Fibroblast of lung (primary cell): ENCODE results near the gene CCIN.

Source experiments
- CTCF ChIP-seq, 2 donors: IDR thresholded peaks in 1 of 2; conservative IDR thresholded peaks in 1 of 2; 1 replicate in 1 of 2; 2 replicates in 1 of 2; pipeline ENCODE4 v1.5.1; 2011 to 2012; ENCODE audit warnings: low read length in 2 of 2, control low read depth in 1 of 2, inconsistent platforms in 1 of 2, low read depth in 1 of 2, mild to moderate bottlenecking in 1 of 2
- EZH2 ChIP-seq: IDR thresholded peaks from 2 replicates; pipeline ENCODE4 v1.5.1; 2012; ENCODE audit warnings: low read length, control low read depth, mild to moderate bottlenecking; ENCODE audit errors: missing control alignments

DNA sequence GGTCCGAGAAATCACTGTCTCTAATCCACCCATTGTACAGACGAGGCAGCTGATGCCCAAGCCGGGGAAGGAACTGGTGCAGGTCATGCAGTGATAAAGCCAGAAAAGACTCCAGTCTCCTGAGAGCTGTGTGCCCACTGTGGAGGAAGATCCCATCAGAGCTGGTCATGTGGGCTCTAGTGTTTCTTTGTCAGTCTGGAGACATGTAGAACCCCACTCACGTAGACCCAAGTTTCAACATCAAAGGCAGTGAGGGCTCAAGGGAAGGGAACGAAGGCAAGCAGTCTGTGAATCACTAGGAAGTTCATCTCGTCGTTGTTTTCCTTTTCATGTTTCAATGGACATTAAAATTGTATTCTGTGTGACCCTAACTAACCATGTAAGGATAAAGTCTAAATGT is 47.2 kb upstream of the CCIN start:
- no peak for TF ChIP-seq EZH2
- no peak for TF ChIP-seq CTCF (conservative IDR thresholded peaks at IDR 0.05 in 1 of 2, IDR thresholded peaks at IDR 0.05 in 1 of 2; ENCODE audit: low read depth in 1 of 2, low read length in 2 of 2)
